Measurements from ENCODE around the gene NF2.

- TF ChIP-seq CTCF (IDR thresholded peaks at IDR 0.05; ENCODE audit: low read depth, low read length), result no peak
- TF ChIP-seq POLR2A (IDR thresholded peaks at IDR 0.05; ENCODE audit: extremely low read depth, insufficient read length), result no peak
- no peak for TF ChIP-seq MYC (IDR thresholded peaks at IDR 0.05; ENCODE audit: low read depth, low read length)
Measured at GRCh38 chr22:29598684-29599020, 4.8 kb upstream of the NF2 start.

Data from NB4 (cell line).